NCI-H1092 (cell line): Measurements from ENCODE around the gene TVP23C.
A peak's percentile ranks its signal among the peaks of the same experiment; 100 is the strongest.

Source experiments
- DNase-seq: peaks from one replicate; lab custom pipeline; 2025; lab: John Stamatoyannopoulos, UW

Gene TVP23C

GRCh38 chr17:15465045-15465701, 98.1 kb downstream of the TVP23C start:
- no peak for DNase-seq

- DNase-seq: no peak
These were observed 98.9 kb downstream of the TVP23C start for GRCh38 chr17:15464231-15464985.

- DNase-seq: no peak
These were observed 100.1 kb downstream of the TVP23C start for GRCh38 chr17:15462976-15463772.

GRCh38 chr17:15457723-15458094, 105.6 kb downstream of the TVP23C start:
- DNase-seq: no peak

GRCh38 chr17:15456972-15457722, 106.1 kb downstream of the TVP23C start:
- DNase-seq: peak; percentile 66

GRCh38 chr17:15456496-15456895, 106.8 kb downstream of the TVP23C start:
- no peak for DNase-seq

- DNase-seq: no peak
These were observed 108.9 kb downstream of the TVP23C start for GRCh38 chr17:15454346-15454745.

- no peak for DNase-seq
These were observed 109.5 kb downstream of the TVP23C start for GRCh38 chr17:15453782-15454181.

GRCh38 chr17:15453246-15453645, 110.0 kb downstream of the TVP23C start:
- DNase-seq: no peak

- no peak for DNase-seq
These were observed 110.5 kb downstream of the TVP23C start for GRCh38 chr17:15452746-15453145.
